Stimulated activated CD8-positive, alpha-beta memory T cell treated with anti-CD3 and anti-CD28 coated beads, Interleukin-15, amount 100 ng/mL, for 1 hour (primary cell): ENCODE measurements around the gene NEIL3.

Source experiments
- DNase-seq: peaks from one replicate; pipeline ENCODE4 v3.0.0-alpha.2; 2020; ENCODE audit warnings: low read depth

Gene NEIL3

GRCh38 chr4:177371461-177371860, 61.8 kb downstream of the NEIL3 start:
- no peak for DNase-seq

DNA sequence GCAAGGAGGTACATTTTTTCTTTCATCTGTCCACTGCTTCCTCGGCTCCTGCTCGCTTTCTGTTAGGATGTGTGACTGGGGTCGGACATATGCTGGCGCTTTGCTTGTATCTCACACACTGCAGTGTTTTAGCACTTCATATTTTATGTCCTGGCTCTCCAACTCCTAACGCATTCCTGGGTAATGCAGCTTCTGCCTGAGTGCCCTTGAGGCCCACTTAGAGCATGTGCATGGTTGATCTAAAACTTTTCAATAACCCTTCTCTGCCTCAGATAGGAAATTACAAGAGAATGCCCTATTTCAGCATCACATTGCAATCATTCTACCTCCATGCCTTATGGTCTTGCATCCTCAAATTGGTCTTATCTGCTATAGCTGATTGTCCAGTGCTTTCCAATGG, 65.3 kb downstream of the NEIL3 start:
- no peak for DNase-seq

GRCh38 chr4:177375372-177375771, 65.7 kb downstream of the NEIL3 start:
- no peak for DNase-seq

DNA sequence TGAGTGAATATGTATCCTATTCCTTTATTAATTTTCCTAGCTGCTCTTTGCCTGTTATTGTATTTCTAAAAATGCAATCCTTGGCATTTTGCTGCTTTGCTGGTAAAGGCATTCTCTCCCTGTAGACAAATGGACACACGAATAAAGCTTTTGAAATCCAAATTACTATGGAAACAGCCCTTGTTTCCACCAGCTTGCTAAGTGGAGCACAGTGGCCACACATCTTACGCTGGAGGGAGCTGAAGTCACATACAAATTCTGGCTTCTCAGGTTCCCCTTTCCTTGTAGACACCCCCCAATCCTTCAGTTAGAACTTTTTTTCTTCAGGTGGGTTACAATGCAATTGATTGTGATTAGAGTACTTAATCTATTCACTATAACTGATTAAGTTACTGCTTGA, 66.3 kb downstream of the NEIL3 start:
- DNase-seq: no peak

GRCh38 chr4:177380730-177381287, 71.1 kb downstream of the NEIL3 start:
- DNase-seq: no peak

- DNase-seq: no peak
These were observed 72.2 kb downstream of the NEIL3 start for GRCh38 chr4:177381762-177382310.

DNA sequence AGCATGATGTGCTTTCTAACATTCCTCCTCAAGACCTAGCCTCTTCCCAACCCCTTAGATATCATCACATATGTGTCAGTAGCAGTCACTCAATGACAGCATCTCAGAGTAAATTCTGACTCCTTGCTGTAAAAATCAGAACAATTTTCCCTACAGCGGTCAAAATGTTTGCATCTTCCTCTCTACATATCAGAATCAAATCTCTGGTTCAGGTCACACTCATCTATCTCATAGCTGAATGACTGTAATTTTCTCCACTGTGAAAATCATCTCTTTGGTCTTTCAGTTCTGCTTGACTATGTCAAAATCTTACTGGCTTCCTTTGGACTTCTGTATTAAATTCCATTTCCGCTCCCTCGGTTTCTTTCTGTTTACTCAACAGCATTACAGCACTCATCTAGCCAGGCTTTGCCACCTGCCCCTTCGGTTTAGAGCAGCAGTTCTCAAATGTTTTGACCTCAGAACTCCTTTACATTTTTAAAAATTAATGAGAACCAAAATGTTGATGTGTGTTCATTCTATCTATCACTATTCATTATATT, 75.3 kb downstream of the NEIL3 start:
- no peak for DNase-seq

DNA sequence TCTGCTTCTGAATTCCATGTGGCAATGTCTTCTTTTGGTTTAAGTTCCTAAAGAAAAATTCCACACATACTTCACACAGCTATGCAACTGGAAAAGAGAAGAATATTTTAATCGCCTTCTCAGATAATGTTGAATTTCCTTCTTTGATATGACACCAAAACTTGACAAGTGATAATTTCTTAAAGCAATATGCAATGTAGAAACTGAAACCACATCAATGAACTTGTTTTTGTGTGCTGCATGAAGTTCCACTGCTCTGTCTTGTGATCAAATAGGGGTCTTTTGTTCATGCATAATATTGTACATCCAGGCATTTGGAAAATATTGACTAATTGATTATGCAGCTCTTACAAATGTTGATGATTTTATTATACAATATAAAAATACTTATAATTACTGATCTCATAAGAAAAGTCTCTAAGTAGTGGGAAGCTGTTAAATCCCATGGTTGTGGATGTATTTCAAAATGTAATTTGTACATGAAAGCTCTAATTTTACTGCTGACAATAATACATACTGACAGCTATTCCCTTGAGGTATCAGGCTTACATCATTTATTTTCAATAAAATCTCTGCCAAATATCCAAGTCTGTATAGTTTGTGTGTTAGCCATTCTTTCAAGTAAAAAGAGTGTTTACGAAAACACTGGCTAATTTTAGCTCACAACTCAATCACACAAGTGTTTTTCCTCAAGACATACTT, 76.1 kb downstream of the NEIL3 start:
- no peak for DNase-seq

DNA sequence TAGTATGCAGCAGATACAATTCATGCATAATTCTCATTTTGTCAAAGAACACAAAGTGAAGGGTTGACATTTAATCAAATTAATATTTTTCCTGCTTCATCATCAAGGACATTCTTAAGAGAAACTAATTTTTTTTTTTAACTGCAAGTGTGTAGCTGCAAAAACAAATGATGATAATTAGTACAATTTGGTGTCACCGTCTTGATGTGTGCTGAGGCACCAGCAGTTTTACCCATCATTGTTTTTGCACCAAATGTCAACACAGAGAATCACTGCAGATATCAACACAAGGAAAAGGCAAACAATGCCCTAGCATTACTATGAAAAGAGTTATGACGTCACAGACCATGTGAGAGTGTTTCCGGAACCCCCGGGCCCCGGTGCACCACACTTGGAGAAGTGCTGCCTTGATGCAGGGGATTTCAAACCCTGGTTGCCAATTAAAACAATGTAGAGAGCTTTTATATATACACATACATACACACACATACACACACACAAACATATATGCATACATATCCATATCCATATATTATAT, 76.7 kb downstream of the NEIL3 start:
- no peak for DNase-seq

DNA sequence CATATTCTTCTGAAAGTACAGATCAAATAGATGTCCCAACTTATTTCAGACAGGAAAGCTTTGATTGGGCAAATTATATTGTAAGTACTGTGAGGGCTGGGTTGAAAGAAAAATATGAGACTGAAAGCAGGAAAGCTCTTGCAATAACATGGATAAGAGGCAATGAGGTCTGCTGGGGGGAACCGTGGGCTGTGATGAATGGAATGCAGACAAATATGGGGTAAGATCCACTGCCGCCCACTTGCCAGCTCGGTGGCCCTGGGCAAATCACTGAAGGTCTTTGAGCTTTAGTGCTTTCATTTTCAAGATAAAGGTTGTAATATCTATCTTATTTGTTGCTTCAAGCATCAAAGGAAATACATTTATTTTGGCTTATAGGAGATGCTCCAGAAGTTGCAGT, 81.6 kb downstream of the NEIL3 start:
- DNase-seq: no peak

- no peak for DNase-seq
These were observed 82.3 kb downstream of the NEIL3 start for GRCh38 chr4:177391953-177392352.

GRCh38 chr4:177393236-177393635, 83.6 kb downstream of the NEIL3 start:
- no peak for DNase-seq

DNA sequence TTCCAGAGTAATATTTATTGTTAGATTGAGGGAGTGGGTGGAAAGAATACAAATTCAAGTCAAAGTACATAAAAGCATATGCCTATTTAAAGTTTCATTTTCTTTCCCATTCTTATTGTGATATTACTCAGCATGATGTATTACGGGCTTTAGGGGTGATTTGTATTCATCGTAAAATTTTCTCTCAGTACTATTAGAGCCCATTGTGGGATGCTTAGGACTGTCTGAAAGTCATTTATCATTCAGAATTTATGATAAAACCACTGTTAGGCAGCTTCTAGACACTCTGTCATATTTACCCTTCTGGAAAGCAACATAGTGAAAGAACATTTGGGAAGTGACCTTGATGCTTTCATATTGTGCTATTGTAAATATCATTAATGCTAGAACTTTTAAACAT, 86.7 kb downstream of the NEIL3 start:
- no peak for DNase-seq

GRCh38 chr4:177400030-177400429, 90.4 kb downstream of the NEIL3 start:
- no peak for DNase-seq

- DNase-seq: no peak
These were observed 92.1 kb downstream of the NEIL3 start for GRCh38 chr4:177401658-177402273.

DNA sequence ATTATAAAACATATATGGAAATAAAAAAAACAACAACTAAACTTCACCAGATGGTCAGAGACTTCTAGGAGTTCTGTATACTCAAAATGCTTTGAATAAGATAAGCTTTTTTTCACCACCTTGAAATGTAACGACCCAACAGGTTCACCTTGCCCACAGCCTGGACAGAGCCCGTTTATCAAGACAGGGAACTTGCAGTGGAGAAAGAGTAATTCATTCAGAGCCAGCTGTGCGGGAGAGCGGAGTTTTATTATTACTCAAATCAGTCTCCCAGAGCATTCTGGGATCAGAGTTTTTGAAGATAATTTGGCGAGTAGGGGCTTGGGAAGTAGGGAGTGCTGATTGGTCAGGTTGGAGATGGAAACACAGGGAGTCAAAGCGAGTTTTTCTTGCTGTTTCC, 94.1 kb downstream of the NEIL3 start:
- DNase-seq: no peak

DNA sequence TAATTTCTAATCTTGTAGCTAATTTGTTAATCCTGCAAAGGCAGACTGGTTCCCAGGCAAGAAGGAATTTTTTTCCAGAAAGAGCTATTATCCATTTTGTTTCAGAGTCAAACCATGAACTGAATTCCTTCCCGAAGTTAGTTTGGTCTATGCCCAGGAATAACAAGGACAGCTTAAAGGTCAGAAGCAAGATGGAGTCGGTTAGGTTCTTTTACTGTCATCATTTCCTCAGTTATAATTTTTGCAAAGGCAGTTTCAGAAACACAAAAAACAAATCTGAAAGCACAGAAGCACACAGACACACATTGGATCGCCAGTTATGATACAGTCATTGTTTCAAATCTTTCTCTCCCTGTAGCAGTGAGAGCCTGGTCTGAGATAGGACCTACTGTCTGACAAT, 94.7 kb downstream of the NEIL3 start:
- no peak for DNase-seq

- no peak for DNase-seq
These were observed 95.3 kb downstream of the NEIL3 start for GRCh38 chr4:177404986-177405385.

DNA sequence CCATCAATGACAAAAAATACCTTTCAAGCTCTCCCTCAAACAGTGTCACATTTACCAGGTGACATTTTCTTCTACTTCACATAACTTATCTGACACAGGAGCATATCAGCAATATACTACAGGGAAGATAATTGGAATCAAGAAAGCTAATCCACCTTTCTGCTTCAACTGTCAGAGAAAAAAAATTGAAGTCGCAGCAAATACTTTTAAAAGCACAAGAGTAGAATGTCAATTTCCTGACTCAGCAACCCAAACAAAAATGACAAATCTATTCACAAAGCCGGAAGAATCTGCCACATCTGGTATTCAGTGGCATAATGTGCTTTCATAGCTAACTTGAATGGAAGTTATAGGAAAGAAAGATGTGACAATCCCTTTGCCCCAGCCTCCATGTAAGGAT, 95.8 kb downstream of the NEIL3 start:
- no peak for DNase-seq

DNA sequence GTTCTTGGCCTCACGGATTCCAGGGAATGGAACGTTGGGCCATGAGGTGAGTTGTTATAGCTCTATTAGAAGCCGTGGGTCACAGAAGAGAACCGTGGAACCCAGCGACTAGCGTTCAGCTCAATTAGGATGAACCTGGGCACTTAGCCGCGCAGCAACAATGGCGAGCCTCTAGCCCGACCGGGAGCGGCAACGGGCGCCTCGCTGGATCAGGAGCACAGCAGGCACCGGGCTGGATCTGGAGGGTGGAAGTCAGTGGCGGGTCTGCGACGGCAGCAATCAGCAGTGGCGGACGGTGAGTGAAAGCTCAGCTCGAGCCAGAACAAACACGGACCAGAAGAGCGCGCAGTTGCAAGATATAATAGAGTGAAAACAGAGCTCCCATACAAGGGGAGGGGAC, 98.3 kb downstream of the NEIL3 start:
- no peak for DNase-seq

DNA sequence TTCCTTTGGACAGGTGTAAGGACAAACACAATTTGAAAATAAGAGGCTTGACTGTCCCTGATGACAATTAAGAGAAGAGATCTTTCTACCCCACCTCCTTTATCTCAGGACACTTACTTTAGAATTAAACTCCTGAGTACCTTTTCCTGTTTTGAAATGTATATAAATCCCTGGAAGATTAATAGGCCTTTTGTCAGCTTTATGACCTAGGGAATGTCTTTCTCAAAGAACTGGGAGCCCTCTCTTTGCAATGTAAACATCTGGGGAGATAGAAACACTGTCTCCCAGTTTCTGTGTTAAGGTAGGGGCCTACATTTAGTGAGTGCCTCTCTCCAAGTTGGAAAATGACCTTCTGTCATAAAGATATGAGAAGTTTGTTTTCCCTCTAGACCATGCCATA, 100.9 kb downstream of the NEIL3 start:
- no peak for DNase-seq

GRCh38 chr4:177411996-177412395, 102.3 kb downstream of the NEIL3 start:
- DNase-seq: no peak
